ENCODE measurements around the gene SRRD. TPM values are rescaled to one million over a fixed set of nuclear protein-coding genes. Genes with fewer than 3 reads are reported as not detected.

SRRD gene
- total and polyA plus RNA-seq, 7 donors, result 4.4 to 17.4 (median 10.0) TPM

DNA sequence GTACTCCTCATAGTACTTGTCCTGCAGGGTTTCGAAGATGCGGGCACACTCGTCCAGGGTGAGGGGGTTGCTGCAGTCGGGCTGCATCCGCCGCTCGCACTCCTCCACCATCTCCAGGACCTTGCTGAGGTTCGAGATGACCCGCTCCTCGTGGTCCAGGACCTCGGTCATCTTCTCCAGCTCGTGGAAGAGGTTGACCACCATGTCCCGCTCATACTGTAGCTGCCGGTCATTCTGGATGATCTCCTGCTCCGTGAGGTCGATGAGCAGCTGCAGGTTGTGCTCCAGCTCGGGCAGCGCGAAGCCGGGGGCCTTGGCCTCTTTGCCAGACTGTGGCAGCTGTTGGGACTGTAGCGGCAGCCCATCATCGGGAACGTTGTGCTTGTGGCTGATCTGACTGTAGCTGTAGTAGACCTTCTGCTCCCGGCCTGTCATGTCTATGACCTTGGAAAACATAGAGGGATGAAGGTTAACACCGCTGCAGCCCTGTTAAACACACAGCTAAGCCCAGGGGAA is 15.6 kb downstream of the SRRD start:
- intact Hi-C loops (cut with DNase I), result no loop called here
- TF ChIP-seq EP300 (IDR thresholded peaks at IDR 0.05) (no peak), POLR2AphosphoS5 (IDR thresholded peaks at IDR 0.05) (no peak), POLR2A (IDR thresholded peaks at IDR 0.05) (no peak)
- TF ChIP-seq, protein P1, sequence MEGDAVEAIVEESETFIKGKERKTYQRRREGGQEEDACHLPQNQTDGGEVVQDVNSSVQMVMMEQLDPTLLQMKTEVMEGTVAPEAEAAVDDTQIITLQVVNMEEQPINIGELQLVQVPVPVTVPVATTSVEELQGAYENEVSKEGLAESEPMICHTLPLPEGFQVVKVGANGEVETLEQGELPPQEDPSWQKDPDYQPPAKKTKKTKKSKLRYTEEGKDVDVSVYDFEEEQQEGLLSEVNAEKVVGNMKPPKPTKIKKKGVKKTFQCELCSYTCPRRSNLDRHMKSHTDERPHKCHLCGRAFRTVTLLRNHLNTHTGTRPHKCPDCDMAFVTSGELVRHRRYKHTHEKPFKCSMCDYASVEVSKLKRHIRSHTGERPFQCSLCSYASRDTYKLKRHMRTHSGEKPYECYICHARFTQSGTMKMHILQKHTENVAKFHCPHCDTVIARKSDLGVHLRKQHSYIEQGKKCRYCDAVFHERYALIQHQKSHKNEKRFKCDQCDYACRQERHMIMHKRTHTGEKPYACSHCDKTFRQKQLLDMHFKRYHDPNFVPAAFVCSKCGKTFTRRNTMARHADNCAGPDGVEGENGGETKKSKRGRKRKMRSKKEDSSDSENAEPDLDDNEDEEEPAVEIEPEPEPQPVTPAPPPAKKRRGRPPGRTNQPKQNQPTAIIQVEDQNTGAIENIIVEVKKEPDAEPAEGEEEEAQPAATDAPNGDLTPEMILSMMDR (IDR thresholded peaks at IDR 0.05), result no peak
- no peak overlapping the region for H3K27ac ChIP-seq
- no peak for DNase-seq
- H3K36me3 ChIP-seq, result peaks cover 43 to 100% (median 72%) of the 10 kb centered on the region in 4 donors
- 92 to 94% methylated on average over 25 of the region's 25 CpGs for WGBS, 2 donors
- H3K27me3 ChIP-seq, result no peaks in the 10 kb centered on the region
- no peaks in the 10 kb centered on the region for H3K9me3 ChIP-seq
- no peak overlapping the region for H3K4me3 ChIP-seq
- H3K4me1 ChIP-seq, result no peaks in the 10 kb centered on the region

DNA sequence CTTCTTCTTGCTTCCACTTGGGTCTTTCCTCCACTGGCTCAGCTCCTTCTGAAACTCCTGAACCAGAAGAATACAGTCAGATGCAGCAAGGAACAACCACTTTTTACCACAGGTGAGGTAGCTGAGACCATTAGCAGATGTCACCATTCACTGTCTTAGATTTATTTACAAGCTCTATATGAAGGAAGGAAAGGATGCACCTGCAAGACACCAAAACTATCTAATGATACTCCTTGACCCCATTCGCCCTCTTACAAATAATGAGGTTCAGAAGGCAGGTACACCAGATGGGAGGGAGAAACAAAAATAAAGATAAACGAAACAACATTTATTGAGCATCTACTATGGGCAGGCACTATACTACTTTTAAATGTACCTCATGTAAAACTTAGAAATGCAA is 18.3 kb downstream of the SRRD start:
- Histone ChIP-seq H3K9me3 (no peaks in the 10 kb centered on the region), H3K27ac (no peak overlapping the region), H3K4me3 (no peak overlapping the region), H3K27me3 (no peaks in the 10 kb centered on the region), H3K4me1 (no peaks in the 10 kb centered on the region), H3K36me3 (peaks cover 47 to 100% (median 80%) of the 10 kb centered on the region in 4 donors)
- DNase-seq, result no peak
- WGBS, 2 donors, result 81 to 90% methylated on average over 2 of the region's 2 CpGs
- TF ChIP-seq EP300 (IDR thresholded peaks at IDR 0.05) (no peak), POLR2AphosphoS5 (IDR thresholded peaks at IDR 0.05) (no peak), POLR2A (IDR thresholded peaks at IDR 0.05) (no peak)
- TF ChIP-seq, protein P1 (IDR thresholded peaks at IDR 0.05), result no peak
- intact Hi-C loops (cut with DNase I), result no loop called here

DNA sequence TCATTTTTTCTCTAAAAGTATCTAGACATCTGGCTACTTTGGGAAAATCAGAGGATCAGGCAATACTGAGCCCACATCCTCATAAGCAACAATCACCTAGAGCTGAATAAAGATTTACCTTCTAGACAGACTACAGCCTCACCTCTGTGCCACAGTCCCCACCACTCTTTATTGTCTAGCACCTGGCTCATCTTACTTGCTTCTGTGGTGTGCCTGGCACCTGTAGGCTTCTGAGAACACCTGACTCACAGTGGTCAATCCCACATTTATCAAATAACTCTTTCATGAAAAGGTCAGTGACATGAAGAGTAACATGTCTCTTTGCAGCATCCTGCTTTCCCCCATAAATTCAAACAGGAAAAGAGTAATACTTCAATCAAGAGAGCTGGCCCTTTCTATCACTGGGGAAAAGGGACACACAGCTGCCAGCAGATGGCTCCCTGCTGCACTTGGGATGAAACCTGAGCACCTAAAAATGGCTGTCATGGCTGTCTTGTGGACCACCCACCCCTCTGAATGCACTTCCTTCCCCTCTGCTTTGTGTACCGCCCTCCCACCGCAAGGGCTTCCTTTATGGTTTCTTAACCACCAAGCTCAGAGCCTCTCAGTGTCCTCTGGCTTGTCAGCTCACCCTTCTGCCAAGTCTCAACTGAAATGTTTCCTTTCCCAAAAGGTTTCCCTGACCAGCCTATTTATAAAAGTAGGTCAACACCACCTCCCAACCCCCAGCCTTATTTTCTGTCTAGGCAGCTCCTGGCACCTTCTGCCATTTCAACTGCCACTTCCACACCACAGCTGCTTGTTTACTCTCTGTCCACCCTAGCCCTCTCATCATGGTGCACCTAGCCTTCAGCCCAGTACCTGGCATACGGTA is 19.2 kb downstream of the SRRD start:
- no peak overlapping the region for H3K27ac ChIP-seq
- DNase-seq, result no peak
- no peak overlapping the region for H3K4me3 ChIP-seq
- no peaks in the 10 kb centered on the region for H3K9me3 ChIP-seq
- TF ChIP-seq POLR2AphosphoS5 (IDR thresholded peaks at IDR 0.05), result no peak
- intact Hi-C loops (cut with DNase I), result no loop called here
- no peaks in the 10 kb centered on the region for H3K4me1 ChIP-seq
- WGBS, 2 donors, result 31 to 78% methylated on average over 3 of the region's 3 CpGs
- peaks cover 45 to 99% (median 77%) of the 10 kb centered on the region in 4 donors for H3K36me3 ChIP-seq
- no peaks in the 10 kb centered on the region for H3K27me3 ChIP-seq

DNA sequence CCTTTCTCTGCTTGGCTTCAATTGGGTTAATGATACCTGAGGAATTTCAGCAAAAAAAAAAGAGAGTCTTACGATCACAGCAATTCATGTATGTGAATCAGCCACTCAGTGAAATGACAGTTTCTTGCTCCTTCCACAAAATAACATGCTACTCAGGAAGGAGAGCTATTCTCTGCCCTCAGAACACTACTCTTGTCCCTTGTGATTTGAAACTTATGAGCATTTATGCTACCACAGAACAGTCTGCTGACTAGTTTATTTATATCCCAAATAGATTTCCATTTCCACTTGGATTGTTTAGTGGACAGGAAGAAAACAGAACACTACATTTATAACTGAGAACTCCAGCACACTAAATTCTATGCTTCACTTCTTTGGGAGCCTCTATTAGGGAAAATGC is 20.1 kb downstream of the SRRD start:
- WGBS, 2 donors, result 61 to 87% methylated on average over 1 of the region's 1 CpG
- DNase-seq, result no peak
- TF ChIP-seq, protein P1 (IDR thresholded peaks at IDR 0.05), result no peak
- no peak for TF ChIP-seq POLR2AphosphoS5 (IDR thresholded peaks at IDR 0.05)
- TF ChIP-seq EP300 (IDR thresholded peaks at IDR 0.05), result no peak
- TF ChIP-seq POLR2A (IDR thresholded peaks at IDR 0.05), result no peak
- H3K36me3 ChIP-seq, result peaks cover 45 to 99% (median 75%) of the 10 kb centered on the region in 4 donors
- no peaks in the 10 kb centered on the region for H3K27me3 ChIP-seq
- intact Hi-C loops (cut with DNase I), result no loop called here
- no peak overlapping the region for H3K27ac ChIP-seq
- no peaks in the 10 kb centered on the region for H3K9me3 ChIP-seq
- no peak overlapping the region for H3K4me3 ChIP-seq
- no peaks in the 10 kb centered on the region for H3K4me1 ChIP-seq

DNA sequence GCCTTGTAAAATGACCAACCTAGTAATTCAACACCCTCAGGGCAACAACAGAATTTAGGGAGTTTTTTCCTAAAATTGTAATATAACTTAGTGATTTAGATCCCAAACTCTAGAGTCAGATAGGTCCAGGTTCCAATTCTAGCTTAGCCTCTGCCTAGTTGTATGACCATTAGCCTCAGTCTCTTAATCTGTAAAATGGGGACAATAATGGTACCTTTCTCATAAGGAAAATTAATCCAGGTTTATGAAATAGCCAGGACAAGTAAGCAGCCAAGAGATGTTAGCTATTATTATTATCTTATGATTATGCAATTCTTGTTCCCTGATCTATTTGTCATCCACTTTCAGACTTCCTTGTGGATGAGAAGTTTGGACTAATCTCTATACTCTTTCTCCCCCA is 24.5 kb downstream of the SRRD start:
- Histone ChIP-seq H3K4me3 (no peak overlapping the region), H3K27me3 (no peaks in the 10 kb centered on the region), H3K36me3 (peaks cover 30 to 71% (median 51%) of the 10 kb centered on the region in 4 donors), H3K9me3 (no peaks in the 10 kb centered on the region), H3K4me1 (peaks cover 0 to 23% (median 20%) of the 10 kb centered on the region in 4 donors), H3K27ac (no peak overlapping the region)
- intact Hi-C loops (cut with DNase I), result no loop called here
- DNase-seq, result no peak
- TF ChIP-seq EP300 (IDR thresholded peaks at IDR 0.05) (no peak), POLR2AphosphoS5 (IDR thresholded peaks at IDR 0.05) (no peak), POLR2A (IDR thresholded peaks at IDR 0.05) (no peak)
- TF ChIP-seq, protein P1 (IDR thresholded peaks at IDR 0.05), result no peak

Data from sigmoid colon (tissue), 7 donors.